Vagina (tissue), 2 donors: ENCODE measurements around the gene COL24A1. TPM values are rescaled to one million over a fixed set of nuclear protein-coding genes. Genes with fewer than 3 reads are reported as not detected.
"Not testable (repeated sequence)": the region's sequence is repeated elsewhere in the genome, so short reads cannot be mapped to it uniquely, and the experiment has no call there.

Experiments used
- DNase-seq, 2 donors: peaks; one replicate each; pipeline ENCODE4 v3.0.0-alpha.2; 2017; ENCODE audit errors: extremely low spot score in 2 of 2
- H3K27ac ChIP-seq: fragments of 200-600 bp; sonication (generic); one replicate; pipeline ENCODE4 v1.5.1; 2019
- H3K27me3 ChIP-seq: fragments of 200-600 bp; sonication (generic); one replicate; pipeline ENCODE4 v1.5.1; 2019
- H3K36me3 ChIP-seq, 2 donors: fragments of 200-600 bp; sonication (generic); one replicate each; pipeline ENCODE4 v1.5.1; 2017 to 2019
- H3K4me1 ChIP-seq: fragments of 200-600 bp; sonication (generic); one replicate; pipeline ENCODE4 v1.5.1; 2019
- H3K4me3 ChIP-seq, 2 donors: fragments of 200-600 bp; sonication (generic); 1 replicate in 1 of 2; 2 replicates in 1 of 2; pipeline ENCODE4 v1.5.1; 2016 to 2019
- H3K9me3 ChIP-seq: fragments of 200-600 bp; sonication (generic); one replicate; pipeline ENCODE4 v1.5.1; 2019
- POLR2A ChIP-seq, 2 donors: fragments of 450-650 bp; IDR thresholded peaks; one replicate each; pipeline ENCODE4 v1.6.1; 2017; ENCODE audit warnings: antibody characterized with exemption in 2 of 2, mild to moderate bottlenecking in 2 of 2, moderate library complexity in 2 of 2
- POLR2AphosphoS5 ChIP-seq, 2 donors: sonication (generic); formaldehyde crosslinking; IDR thresholded peaks; one replicate each; pipeline ENCODE4 v1.9.0; 2017; ENCODE audit warnings: antibody characterized with exemption in 2 of 2, mild to moderate bottlenecking in 2 of 2, low read depth in 1 of 2; ENCODE audit not compliant: insufficient read depth in 1 of 2
- intact Hi-C: fragments of 100-400 bp; cut with DNase I; formaldehyde crosslinking; loops from one replicate; pipeline ENCODE4 v1.15.1; 2023
- total RNA-seq: library from RNA; depleted of rRNA; stranded (reverse); fragments of >200 nt; gene quantifications from one replicate; pipeline ENCODE4 v1.2.3, GENCODE V29; 2016
- TF ChIP-seq, protein P1 (sequence below), 3 experiments: fragments of 450-650 bp in 2 of 3; fragments of 200-600 bp in 1 of 3; sonication (generic) in 1 of 3; IDR thresholded peaks; one replicate each; pipeline ENCODE4 v1.5.1; 2017 to 2019; ENCODE audit warnings: antibody characterized with exemption in 3 of 3, mild to moderate bottlenecking in 2 of 3, moderate library complexity in 2 of 3

COL24A1 gene
- total RNA-seq, 1 donor from 2014 or later: 0.98 TPM

DNA sequence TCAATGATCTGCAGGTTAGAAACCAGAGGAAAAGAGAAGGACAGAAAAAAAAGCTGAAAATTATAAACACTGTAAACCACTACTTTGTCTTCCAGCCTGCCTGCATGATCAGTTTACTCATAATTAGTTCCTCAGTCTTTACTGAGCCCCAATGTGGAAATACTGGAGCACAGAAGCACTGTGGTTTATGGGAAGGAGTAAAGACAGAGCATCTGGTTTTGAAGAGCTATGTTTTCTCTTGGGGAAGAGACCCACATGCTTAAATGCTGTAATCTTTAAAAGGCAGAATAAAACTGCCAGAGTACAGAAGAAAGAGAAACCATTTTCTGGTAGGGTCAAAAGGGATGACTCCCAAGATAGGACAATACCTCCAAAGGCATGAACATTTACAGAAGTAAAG lies 289.4 kb downstream of the COL24A1 start:
- Histone ChIP-seq H3K9me3 (no peaks in the 10 kb centered on the region), H3K4me1 (peaks cover 4% of the 10 kb centered on the region), H3K27me3 (no peaks in the 10 kb centered on the region), H3K36me3 (no peaks in the 10 kb centered on the region), H3K4me3 (no peak overlapping the region), H3K27ac (peak overlapping the region; percentile 81)
- no peak for DNase-seq
- TF ChIP-seq, protein P1, sequence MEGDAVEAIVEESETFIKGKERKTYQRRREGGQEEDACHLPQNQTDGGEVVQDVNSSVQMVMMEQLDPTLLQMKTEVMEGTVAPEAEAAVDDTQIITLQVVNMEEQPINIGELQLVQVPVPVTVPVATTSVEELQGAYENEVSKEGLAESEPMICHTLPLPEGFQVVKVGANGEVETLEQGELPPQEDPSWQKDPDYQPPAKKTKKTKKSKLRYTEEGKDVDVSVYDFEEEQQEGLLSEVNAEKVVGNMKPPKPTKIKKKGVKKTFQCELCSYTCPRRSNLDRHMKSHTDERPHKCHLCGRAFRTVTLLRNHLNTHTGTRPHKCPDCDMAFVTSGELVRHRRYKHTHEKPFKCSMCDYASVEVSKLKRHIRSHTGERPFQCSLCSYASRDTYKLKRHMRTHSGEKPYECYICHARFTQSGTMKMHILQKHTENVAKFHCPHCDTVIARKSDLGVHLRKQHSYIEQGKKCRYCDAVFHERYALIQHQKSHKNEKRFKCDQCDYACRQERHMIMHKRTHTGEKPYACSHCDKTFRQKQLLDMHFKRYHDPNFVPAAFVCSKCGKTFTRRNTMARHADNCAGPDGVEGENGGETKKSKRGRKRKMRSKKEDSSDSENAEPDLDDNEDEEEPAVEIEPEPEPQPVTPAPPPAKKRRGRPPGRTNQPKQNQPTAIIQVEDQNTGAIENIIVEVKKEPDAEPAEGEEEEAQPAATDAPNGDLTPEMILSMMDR (IDR thresholded peaks at IDR 0.05): no peak
- TF ChIP-seq POLR2AphosphoS5 (IDR thresholded peaks at IDR 0.05; ENCODE audit: insufficient read depth in 1 of 2, low read depth in 1 of 2) (no peak), POLR2A (IDR thresholded peaks at IDR 0.05) (no peak)
- intact Hi-C loops: no loop called here

GRCh38 chr1:85865213-85865612 lies 291.4 kb downstream of the COL24A1 start:
- H3K27ac ChIP-seq: peak overlapping the region; percentile 81
- intact Hi-C loops: no loop called here
- TF ChIP-seq, protein P1 (IDR thresholded peaks at IDR 0.05): no peak
- TF ChIP-seq POLR2AphosphoS5 (IDR thresholded peaks at IDR 0.05; ENCODE audit: insufficient read depth in 1 of 2, low read depth in 1 of 2) (no peak), POLR2A (IDR thresholded peaks at IDR 0.05) (no peak)

DNA sequence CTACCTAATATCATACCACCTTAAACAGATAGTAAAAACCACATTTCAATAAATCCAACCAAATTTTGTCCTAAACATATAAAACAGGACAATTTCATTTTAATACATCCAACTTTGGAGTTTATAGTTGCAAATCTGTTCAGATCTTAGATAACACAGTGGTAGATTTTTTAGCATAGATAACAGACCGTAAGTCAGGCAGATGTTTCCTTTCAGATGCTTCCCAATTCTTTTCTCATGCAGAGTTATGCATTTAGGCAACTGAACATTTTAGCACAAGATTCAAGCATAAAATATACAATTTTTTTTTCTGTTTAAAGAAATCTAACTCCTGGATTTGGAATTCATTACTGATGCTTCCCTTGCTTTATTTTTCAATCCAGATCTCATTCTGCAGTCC lies 291.8 kb downstream of the COL24A1 start:
- intact Hi-C loops: no loop called here
- H3K9me3 ChIP-seq: no peaks in the 10 kb centered on the region
- H3K36me3 ChIP-seq: no peaks in the 10 kb centered on the region
- H3K27me3 ChIP-seq: no peaks in the 10 kb centered on the region
- DNase-seq: no peak
- peaks cover 4% of the 10 kb centered on the region for H3K4me1 ChIP-seq
- TF ChIP-seq POLR2A (IDR thresholded peaks at IDR 0.05) (no peak), POLR2AphosphoS5 (IDR thresholded peaks at IDR 0.05; ENCODE audit: insufficient read depth in 1 of 2, low read depth in 1 of 2) (no peak)
- TF ChIP-seq, protein P1 (IDR thresholded peaks at IDR 0.05): no peak
- no peak overlapping the region for H3K4me3 ChIP-seq
- peak overlapping the region; percentile 15 for H3K27ac ChIP-seq

More at GRCh38 chr1:85865213-85865612, 291.4 kb downstream of the COL24A1 start:
- Histone ChIP-seq H3K9me3 (no peaks in the 10 kb centered on the region), H3K4me3 (no peak overlapping the region), H3K36me3 (no peaks in the 10 kb centered on the region), H3K4me1 (peaks cover 4% of the 10 kb centered on the region), H3K27me3 (no peaks in the 10 kb centered on the region)
- no peak for DNase-seq

- H3K27me3 ChIP-seq, intact Hi-C loops, H3K27ac ChIP-seq, DNase-seq, H3K36me3 ChIP-seq, H3K9me3 ChIP-seq, H3K4me3 ChIP-seq, H3K4me1 ChIP-seq: not testable (repeated sequence)
Observed at GRCh38 chr1:85863639-85864038, 292.9 kb downstream of the COL24A1 start.

- Histone ChIP-seq H3K36me3 (no peaks in the 10 kb centered on the region), H3K4me3 (no peak overlapping the region), H3K27ac (no peak overlapping the region), H3K27me3 (no peaks in the 10 kb centered on the region), H3K4me1 (peaks cover 4% of the 10 kb centered on the region), H3K9me3 (no peaks in the 10 kb centered on the region)
- DNase-seq: no peak
- intact Hi-C loops: no loop called here
- TF ChIP-seq POLR2A (IDR thresholded peaks at IDR 0.05) (no peak), POLR2AphosphoS5 (IDR thresholded peaks at IDR 0.05; ENCODE audit: insufficient read depth in 1 of 2, low read depth in 1 of 2) (no peak)
- TF ChIP-seq, protein P1 (IDR thresholded peaks at IDR 0.05): no peak
Observed at GRCh38 chr1:85862456-85862855, 294.1 kb downstream of the COL24A1 start.

DNA sequence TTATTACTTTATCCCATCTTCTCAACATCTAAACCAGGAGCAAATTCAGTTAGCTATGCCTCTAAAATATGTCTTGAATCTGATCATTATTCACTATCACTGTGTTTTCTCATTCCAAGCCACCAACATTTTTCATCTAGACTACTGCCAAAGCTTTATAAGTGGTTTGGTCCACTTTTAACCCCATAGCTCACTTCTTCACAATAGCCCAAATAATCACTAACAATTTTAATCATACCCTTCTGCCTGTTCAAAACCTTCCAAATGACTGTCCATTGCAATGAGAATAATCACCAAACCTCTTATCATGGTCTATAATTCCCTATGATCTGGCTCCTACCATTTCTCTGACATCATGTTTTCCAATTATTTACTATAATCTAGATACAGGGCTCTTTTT lies 298.6 kb downstream of the COL24A1 start:
- Histone ChIP-seq H3K27ac (no peak overlapping the region), H3K36me3 (no peaks in the 10 kb centered on the region), H3K27me3 (no peaks in the 10 kb centered on the region), H3K4me1 (no peaks in the 10 kb centered on the region), H3K4me3 (no peak overlapping the region), H3K9me3 (no peaks in the 10 kb centered on the region)
- DNase-seq: no peak
- TF ChIP-seq, protein P1 (IDR thresholded peaks at IDR 0.05): no peak
- TF ChIP-seq POLR2A (IDR thresholded peaks at IDR 0.05): no peak
- TF ChIP-seq POLR2AphosphoS5 (IDR thresholded peaks at IDR 0.05; ENCODE audit: insufficient read depth in 1 of 2, low read depth in 1 of 2): no peak
- intact Hi-C loops: no loop called here
